Tongue (tissue), 2 donors: ENCODE results near the gene NLRP14. TPM values are rescaled to one million over a fixed set of nuclear protein-coding genes. Genes with fewer than 3 reads are reported as not detected.

Experiments used
- DNase-seq: peaks from one replicate; pipeline ENCODE4 v3.0.0-alpha.2; 2015
- total RNA-seq: library from RNA; depleted of rRNA; stranded (reverse); fragments of >200 nt; gene quantifications from one replicate; pipeline ENCODE4 v1.2.3, GENCODE V29; 2014

Gene NLRP14
- total RNA-seq = 0.21 TPM

- DNase-seq = peak; percentile 97
Observed at GRCh38 chr11:7020183-7020917, at the start of gene NLRP14, which contains the start of gene ZNF214. Gene NLRP14 (plus strand): TSS chr11:7020479. CDS start chr11:7038587, 18,108 bp downstream. Gene ZNF214 (minus strand): TSS chr11:7020346. CDS start chr11:7002835, 17,511 bp downstream.

- DNase-seq = no peak
Observed at GRCh38 chr11:6979365-6979764, 40.9 kb upstream of the NLRP14 start.

- DNase-seq = no peak
Observed at GRCh38 chr11:6986487-6986886, 33.8 kb upstream of the NLRP14 start.

- DNase-seq = no peak
Observed at GRCh38 chr11:6988506-6988905, 31.8 kb upstream of the NLRP14 start.

GRCh38 chr11:6991227-6991626, 29.1 kb upstream of the NLRP14 start:
- no peak for DNase-seq

- DNase-seq = no peak
Observed at GRCh38 chr11:6992026-6992425, 28.3 kb upstream of the NLRP14 start.

- DNase-seq = peak; percentile 50
Observed at GRCh38 chr11:6992457-6993417, 27.5 kb upstream of the NLRP14 start.

GRCh38 chr11:6995703-6996102, 24.6 kb upstream of the NLRP14 start:
- no peak for DNase-seq

- no peak for DNase-seq
Observed at GRCh38 chr11:7004482-7004881, 15.8 kb upstream of the NLRP14 start.

GRCh38 chr11:7014118-7014517, 6.2 kb upstream of the NLRP14 start:
- no peak for DNase-seq

GRCh38 chr11:7016011-7016410, 4.3 kb upstream of the NLRP14 start:
- DNase-seq = no peak

GRCh38 chr11:7019500-7020182, 638 bp upstream of the NLRP14 start:
- no peak for DNase-seq

GRCh38 chr11:7021318-7021717, 1.0 kb downstream of the NLRP14 start:
- DNase-seq = no peak

- DNase-seq = no peak
Observed at GRCh38 chr11:7028141-7028540, 7.9 kb downstream of the NLRP14 start.

- no peak for DNase-seq
Observed at GRCh38 chr11:7030836-7031235, 10.6 kb downstream of the NLRP14 start.

- peak; percentile 62 for DNase-seq
Observed at GRCh38 chr11:7031471-7031871, 11.2 kb downstream of the NLRP14 start.

- no peak for DNase-seq
Observed at GRCh38 chr11:7032692-7033091, 12.4 kb downstream of the NLRP14 start.

GRCh38 chr11:7034019-7034418, 13.7 kb downstream of the NLRP14 start:
- no peak for DNase-seq

- DNase-seq = peak; percentile 2
Observed at GRCh38 chr11:7046474-7047175, 26.3 kb downstream of the NLRP14 start.

GRCh38 chr11:7050191-7050590, 29.9 kb downstream of the NLRP14 start:
- no peak for DNase-seq

GRCh38 chr11:7056828-7057513, 36.7 kb downstream of the NLRP14 start:
- DNase-seq = no peak
